Neural progenitor cell (in vitro differentiated cells): ENCODE results near the gene TMEM117.

ENCODE experiments used
- CTCF ChIP-seq: fragments of 200-600 bp; sonication (generic); IDR thresholded peaks from 2 replicates; pipeline ENCODE4 v1.5.1; 2017; ENCODE audit warnings: antibody characterized with exemption, mild to moderate bottlenecking
- EZH2 ChIP-seq: fragments of 200-600 bp; sonication (generic); IDR thresholded peaks from 2 replicates; pipeline ENCODE4 v1.6.1; 2017; ENCODE audit warnings: antibody characterized with exemption, mild to moderate bottlenecking, moderate library complexity

- TF ChIP-seq CTCF (no peak), EZH2 (no peak)
Observed at GRCh38 chr12:43872396-43872795, 36.5 kb downstream of the TMEM117 start.
